ENCODE measurements around the gene L3MBTL4.

GRCh38 chr18:6399776-6400175 lies 14.9 kb downstream of the L3MBTL4 start:
- TF ChIP-seq CTCF (IDR thresholded peaks at IDR 0.05) (no peak), POLR2A (IDR thresholded peaks at IDR 0.05) (no peak)
